ENCODE results near the gene GGPS1.
"Not testable (repeated sequence)": the region's sequence is repeated elsewhere in the genome, so short reads cannot be mapped to it uniquely, and the experiment has no call there.

GGPS1 gene

GRCh38 chr1:235307158-235308124 is 20.9 kb upstream of the GGPS1 start:
- no peak for DNase-seq

- DNase-seq, result not testable (repeated sequence)
Measured at GRCh38 chr1:235309206-235309605, 19.2 kb upstream of the GGPS1 start.

- no peak for DNase-seq
Measured at GRCh38 chr1:235313262-235313661, 15.1 kb upstream of the GGPS1 start.

- no peak for DNase-seq
Measured at GRCh38 chr1:235313931-235314678, 14.3 kb upstream of the GGPS1 start.

- no peak for DNase-seq
Measured at GRCh38 chr1:235315173-235315572, 13.2 kb upstream of the GGPS1 start.

- DNase-seq, result no peak
Measured at GRCh38 chr1:235315735-235316134, 12.6 kb upstream of the GGPS1 start.

- no peak for DNase-seq
Measured at GRCh38 chr1:235317168-235317567, 11.2 kb upstream of the GGPS1 start.

GRCh38 chr1:235319255-235319654 is 9.1 kb upstream of the GGPS1 start:
- DNase-seq, result no peak

- no peak for DNase-seq
Measured at GRCh38 chr1:235320521-235321179, 7.7 kb upstream of the GGPS1 start.

GRCh38 chr1:235324296-235324695 is 4.1 kb upstream of the GGPS1 start:
- no peak for DNase-seq

GRCh38 chr1:235325139-235325538 is 3.2 kb upstream of the GGPS1 start:
- DNase-seq, result no peak

GRCh38 chr1:235325854-235326253 is 2.5 kb upstream of the GGPS1 start:
- no peak for DNase-seq

GRCh38 chr1:235326719-235327558 is 1.4 kb upstream of the GGPS1 start:
- peak; percentile 31 for DNase-seq

GRCh38 chr1:235327559-235328270 is 655 bp upstream of the GGPS1 start, which contains the start of gene ARID4B:
Gene ARID4B (minus strand): TSS chr1:235328179. CDS start chr1:235326919, 1,260 bp downstream.
- no peak for DNase-seq

GRCh38 chr1:235329139-235329902 is 951 bp downstream of the GGPS1 start:
- no peak for DNase-seq

- no peak for DNase-seq
Measured at GRCh38 chr1:235330918-235331285, 2.5 kb downstream of the GGPS1 start.

- peak; percentile 24 for DNase-seq
Measured at GRCh38 chr1:235331401-235331800, 3.0 kb downstream of the GGPS1 start.

GRCh38 chr1:235336903-235337302 is 8.5 kb downstream of the GGPS1 start:
- no peak for DNase-seq

- DNase-seq, result no peak
Measured at GRCh38 chr1:235339746-235340145, 11.4 kb downstream of the GGPS1 start.

- no peak for DNase-seq
Measured at GRCh38 chr1:235341334-235341733, 13.0 kb downstream of the GGPS1 start.

- no peak for DNase-seq
Measured at GRCh38 chr1:235342039-235342438, 13.7 kb downstream of the GGPS1 start.

Data from SIG-M5 (cell line).